SKM-1 treated with dmso at 0.1 percent for 144 hours (cell line): ENCODE data around the gene RNASEH2A.

Source experiments
- DNase-seq: peaks from one replicate; lab custom pipeline; 2025; ENCODE audit not compliant: unreplicated experiment; lab: John Stamatoyannopoulos, UW

RNASEH2A gene

DNA sequence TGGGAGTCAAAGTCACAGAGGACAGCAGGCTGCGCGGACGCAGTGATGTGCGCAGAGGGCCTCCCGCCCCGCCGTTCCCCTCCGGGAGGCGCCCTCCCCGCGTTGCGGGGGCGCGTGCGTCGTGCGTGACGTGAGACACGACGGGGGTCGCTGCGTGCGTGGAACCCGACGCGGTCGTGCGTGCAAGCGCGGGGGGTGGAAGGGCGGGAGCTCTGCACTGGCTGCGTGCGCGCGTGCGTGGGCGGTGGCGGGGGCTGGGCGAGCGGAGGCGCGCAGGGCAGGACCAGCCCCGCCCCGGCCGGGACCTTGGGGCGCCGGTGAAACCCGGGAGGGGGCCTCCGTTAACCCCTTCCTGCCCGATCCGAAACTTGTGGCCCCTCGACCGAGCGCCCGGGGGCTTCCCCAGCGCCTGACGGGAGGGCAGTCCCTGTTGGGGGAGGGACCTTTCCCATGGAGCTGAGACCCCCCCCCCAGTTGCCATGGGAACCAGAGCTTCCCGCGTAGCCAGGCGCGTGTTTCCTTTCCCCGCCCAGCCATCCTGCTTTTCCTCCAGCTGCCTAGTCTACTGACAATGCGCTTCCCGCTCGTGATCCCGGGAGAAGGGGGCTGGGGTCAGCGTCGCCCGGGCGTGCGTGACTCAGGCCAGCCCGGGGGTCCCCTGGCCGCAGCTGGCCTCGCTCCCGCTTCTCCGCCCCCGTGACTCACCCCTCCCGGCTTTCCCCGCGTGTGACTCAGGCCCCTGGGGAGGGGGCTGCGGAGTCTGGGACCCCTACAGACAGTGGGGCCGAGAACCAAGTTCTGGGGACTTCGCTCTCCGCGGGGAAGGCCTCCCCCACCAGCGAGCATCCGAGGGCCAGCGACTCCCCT, 23.7 kb upstream of the RNASEH2A start:
- DNase-seq, result no peak

DNA sequence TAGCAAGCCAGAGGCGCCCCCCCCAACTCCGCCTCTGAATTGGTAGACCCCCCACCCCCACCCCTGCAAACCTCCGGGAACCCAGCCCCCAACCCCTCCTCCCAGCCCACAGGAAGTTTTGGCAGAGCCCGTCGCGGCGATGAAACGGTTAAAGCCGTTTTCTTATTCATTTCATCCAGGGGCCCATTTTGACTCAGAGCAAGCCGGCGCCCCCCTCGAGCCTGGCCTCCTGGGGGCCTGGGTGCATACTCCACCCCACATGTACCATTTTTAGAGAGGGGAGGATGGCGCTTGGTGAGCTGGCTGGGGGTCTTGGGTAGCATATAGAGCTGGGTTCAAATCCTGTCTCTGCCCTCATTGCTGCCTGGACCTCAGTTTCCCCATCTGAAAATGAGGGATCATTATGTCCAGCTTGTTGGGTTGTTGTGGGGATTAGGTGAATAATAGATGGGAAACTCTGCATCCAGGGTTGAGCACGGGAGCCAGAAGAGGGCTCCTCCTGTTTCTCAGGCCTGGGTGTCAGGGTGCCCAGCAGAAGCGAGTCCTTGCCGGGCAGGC, 23.0 kb upstream of the RNASEH2A start:
- DNase-seq, result no peak

DNA sequence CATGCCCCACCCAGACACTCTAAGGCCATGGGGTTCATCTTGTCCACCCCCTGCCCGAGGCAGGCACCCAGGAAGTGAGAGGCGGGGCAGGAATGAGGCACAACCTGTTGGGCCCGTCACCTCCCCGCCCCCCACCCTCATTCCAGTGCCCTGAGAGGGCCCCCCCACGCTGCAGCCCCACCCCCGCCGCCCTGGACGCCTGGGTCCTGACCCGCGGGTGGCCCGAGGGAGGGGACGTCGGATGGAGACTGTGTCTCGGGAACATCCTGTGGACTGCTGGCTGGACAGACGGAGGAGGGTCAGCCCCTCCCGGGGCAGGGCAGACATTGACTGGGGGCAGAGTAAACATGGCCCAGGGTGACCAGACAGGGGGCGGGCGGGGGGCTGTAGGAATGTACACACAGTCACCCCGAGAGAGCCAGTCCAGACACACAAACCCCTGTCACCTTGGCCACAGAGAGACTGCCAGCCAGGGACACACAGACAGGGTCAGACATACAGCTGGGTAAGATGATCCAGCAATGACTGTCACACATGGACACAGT, 22.5 kb upstream of the RNASEH2A start:
- no peak for DNase-seq

DNA sequence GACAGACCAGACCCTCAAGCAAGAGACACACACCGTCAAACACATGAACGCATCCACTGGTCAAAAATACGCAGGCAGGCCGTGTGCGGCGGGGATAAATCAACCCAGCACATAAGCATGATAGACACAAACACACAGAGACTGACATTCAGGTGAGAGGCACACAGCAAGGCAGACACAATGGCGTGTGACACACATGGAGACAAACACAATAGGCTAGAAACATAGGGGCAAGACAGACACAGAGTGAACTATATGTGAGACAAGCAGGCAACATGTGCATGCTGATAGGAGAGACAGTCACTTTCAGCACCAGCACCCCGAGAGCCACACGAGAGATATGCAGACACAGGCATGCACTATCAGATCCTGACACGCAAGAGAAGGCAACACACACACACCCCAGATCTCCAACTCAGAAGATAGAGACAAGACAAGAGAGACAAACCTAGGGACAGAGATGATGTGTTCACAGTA, 22.0 kb upstream of the RNASEH2A start:
- no peak for DNase-seq

DNA sequence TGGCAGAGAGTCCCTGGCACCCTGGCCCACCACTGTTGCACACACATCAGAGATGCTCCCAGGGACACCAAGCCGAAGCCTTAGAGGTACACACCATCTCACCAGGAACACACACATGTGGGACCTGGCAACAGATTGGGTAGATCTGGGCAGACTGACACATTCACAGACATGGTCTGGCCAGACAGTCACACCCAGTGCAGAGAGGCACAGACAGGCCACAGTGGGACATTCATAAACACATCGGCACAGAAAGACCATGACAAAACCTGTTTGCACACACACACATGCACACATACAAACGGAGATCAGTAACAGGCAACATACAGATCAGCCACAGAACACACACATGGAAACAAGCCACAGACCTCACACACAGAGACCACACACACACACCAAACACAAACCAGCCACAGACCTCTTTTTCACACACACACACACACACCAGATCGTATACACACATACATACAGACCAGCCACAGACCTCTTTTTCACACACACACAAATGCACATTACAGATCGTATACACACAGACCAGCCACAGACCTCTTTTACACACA, 21.4 kb upstream of the RNASEH2A start:
- DNase-seq, result no peak

DNA sequence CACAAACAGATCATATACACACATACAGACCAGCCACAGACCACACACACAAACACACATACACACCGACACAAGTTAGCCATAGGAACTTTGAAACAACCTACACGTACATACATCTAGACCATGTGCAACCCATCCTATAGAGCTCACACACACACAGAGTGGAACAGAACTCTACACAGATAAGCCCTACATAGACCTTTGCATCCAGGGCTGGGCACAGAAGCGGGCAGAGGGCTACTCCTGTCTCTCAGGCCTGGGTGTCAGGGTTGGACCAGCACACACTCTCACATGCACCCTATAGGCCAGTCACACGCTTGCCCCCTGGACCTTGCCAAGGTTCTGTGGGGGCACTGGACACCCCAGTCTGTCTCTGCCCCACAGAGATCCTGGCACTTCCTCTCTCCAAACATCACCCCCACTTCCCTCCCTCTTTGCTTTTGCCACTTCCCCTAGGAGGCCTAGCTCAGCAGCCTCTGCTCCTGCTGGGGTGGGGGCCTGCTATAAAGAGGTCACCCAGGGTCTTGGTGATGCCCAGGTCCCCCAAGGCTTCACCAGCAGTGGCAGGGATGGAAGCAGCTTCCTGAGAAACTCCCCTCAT, 20.9 kb upstream of the RNASEH2A start:
- DNase-seq, result peak; percentile 71

DNA sequence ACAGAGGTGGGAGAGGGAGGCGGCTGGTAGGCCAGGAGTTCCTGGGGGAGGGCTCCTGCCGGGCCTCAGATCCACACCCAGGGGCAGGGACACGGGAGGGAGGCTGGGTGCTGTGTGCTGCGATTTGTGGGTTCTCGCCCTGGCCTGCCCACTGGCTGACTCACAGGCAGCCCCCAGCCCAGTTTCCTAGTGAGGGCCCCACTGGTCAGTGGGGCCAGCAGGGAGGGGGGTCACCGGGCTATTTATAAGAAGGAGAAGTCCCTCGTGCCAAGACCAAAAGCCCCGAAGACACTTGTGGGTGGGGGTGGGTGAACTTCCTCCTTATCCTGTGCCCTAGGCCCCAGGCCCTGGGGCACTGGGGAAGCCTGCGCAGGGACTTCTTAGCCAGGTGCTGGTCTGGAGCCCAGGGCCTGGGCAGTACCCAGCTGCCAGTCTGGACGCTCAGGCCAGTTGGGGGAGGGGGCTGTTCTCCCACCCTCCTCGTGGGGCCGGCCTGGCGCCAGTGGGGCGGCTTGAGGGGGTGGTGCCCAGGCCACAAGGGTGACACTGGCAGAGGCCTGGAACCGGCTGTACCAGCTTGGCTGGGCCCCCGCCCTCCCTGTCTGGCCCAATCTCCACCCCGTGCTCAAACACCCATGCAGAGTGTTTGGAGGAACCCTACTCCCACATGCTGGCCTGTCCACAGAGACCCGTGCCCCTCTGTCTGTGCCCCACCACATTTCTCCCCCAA, 20.1 kb upstream of the RNASEH2A start:
- DNase-seq, result peak; percentile 72

DNA sequence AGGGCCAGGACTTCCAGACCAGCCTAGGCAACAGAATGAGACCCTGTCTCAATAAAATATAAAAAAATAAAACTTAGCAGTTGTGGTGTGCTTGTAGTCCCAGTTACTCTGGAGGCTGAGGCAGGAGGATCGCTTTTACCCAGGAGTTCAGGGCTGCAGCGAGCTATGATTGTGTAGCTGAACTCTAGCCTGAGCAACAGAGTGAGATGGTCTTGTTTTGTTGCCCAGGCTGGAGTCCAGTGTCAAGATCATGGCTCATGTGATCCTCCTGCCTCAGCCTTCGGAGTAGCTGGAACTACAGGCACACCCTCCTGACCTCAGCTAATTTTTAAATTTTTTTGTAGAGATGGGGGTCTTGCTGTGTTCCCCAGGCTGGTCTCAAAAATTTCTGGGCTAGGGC, 19.4 kb upstream of the RNASEH2A start:
- no peak for DNase-seq

DNA sequence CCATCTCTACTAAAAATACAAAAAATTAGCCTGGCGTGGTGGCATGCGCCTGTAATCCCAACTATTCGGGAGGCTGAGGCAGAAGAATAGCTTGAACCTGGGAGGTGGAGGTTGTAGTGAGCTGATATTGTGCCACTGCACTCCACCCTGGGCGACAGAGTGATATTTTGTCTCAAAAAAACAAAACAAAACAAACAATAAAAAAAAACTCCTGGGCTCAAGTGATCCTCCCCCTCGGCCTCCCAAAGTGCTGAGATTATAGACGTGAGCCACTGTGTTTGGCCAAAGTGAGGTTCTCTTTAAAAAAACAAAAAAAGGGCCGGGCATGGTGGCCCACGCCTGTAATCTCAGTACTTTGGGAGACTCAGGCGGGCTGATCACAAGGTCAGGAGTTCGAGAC, 18.9 kb upstream of the RNASEH2A start:
- DNase-seq, result no peak

DNA sequence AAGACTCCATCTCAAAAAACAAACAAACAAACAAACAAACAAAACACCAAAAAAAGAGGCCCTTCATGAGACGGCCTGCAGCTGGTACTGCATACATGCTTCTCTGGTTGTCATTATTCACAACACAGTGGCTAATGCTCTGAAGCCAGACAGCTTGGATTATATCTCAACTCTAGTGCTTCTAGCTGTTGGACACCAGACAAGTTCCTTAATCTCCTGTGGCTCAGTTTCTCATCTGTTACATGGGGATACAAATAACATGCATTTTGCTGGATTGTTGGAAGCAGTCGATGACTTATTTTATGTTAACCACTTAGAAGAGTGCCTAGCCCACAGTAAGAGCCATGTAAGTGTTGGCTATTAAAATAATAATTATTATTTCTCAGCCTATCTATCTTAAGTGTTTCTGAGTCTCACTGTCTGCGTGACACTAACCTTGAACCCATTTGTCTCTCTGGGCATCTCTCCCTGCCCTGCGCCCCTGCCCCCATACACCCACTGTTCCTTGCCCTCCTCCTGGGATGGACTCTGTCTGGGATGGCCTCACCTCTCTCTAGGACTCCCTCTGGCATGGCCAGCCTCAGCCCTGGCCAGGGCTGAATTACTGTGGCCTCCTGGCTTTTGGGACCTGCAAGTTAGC, 18.2 kb upstream of the RNASEH2A start:
- DNase-seq, result no peak

DNA sequence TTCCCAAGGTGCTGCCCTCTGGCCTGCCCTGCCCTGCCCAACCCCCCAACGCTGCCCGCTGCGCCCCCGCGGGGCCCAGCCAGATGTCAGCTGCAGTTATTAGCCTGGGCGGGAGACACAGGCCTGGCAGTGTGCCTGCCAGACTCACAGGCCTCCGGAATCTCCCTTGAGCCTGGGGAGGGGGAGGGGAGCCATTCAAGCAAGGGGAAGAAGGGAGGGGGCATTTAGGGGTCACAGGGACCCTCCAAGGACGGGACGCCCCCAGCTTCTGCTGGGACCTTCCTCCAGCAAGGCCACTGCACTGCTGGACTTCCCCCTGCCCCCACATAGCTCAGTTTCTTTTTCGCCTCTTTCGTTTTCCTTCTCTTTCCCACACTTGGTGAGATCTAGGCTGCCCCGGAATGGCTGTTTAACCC, 17.7 kb upstream of the RNASEH2A start:
- no peak for DNase-seq

DNA sequence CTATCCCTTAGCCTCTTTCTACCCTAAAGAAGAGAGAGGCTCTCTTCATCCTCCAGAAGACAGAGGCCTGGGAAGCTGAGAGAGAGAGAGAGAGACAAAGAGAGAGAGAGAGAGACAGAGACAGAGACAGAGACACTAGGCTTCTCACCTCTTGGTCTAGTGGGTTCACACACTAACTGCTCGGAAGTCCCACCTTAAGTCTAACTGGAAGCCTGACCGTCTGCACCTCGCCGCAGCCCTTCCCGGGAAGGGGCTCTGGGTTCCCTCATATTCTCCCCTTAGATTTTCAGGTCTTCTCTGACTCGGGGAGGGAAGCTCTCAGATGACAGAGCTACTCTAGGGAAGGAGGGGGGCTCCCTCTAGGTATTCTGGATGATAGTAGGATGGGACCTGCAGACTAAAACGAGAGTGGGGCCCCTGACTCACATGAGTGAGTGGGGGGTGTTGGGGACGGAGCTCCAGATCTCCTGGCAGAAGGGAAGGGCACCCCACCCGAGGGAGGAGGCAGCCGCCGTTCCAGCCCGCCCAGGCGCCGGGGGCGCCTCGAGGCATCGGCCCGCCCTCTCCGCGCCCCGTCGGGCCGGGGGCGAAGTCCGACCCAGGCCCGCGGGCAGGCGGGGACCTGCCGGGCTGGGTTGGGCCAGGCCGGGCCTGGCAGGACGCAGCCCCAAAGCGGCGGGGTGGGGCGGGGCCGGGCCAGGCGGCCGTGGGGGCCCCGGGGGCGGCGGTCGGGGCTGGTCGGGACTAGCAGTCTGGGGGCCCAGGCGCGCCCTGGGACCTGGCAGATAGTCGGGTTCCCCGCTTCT, 17.1 kb upstream of the RNASEH2A start:
- no peak for DNase-seq

DNA sequence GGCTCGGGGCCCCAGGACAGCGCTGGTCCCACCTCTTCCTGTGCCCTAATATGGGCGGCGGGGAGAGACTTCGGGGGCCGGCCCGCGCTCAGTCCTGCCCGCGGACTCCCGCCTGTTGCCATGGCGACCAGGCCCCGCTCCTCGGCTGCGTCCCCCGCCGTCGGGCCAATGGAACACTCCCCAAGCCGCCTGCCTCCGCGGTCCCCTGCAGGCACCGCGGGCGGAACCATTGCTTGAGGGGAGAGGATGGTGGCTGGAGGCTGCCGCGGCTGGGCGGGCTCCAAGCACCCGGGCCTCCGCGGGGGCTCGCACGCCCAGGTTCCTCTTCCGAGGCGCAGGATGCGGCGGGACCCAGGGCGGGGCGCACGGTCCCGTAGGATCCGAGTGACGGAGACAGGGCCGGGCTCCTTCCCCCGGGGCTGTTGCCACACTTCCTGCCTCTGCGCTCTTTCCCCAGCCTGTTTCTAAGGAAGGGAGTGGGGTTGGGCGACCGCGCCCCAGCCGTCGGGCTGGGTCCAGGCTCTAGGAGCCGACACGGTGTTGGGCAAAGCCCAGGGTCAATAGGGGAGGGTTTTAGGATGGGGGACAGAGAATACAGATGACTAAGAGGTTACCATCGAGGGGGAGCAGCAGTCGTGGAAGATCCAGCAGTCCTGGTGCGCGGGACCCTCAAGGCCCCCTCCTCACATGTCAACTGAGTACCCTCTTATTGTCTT, 16.3 kb upstream of the RNASEH2A start:
- DNase-seq, result peak; percentile 97

DNA sequence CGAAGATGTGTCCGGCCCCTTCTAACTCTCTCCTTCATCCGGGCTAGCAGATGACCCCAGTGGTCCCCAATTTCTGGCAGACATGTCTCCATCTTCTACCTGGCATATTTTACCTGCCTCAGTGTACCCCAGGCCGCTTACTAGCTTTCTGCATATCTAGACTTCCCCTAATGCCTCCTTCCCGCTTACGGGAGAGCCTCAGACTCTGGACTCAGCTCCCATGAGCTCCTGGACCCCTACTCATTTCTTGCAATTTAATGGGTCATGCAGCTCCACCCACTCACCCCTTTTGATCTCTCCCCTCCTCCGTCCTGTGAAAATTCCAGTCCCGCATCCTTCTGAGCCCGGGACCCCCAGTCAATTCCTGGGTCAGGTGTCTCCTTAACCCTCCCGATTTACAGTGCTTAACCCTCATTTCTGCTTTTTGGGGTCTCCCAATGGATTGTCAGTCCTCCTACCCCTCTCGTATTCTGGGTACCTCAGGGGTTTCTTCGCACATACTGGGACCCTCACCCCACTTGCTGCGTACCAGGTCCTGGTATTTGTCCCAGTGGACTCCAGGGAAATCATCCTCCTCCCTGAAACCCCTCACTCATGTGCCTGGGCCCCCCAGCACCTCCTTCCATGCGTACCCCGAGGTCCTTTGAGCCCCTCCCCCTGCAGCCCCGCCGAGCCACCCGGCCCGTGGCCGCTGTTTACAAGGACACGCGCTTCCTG, 15.6 kb upstream of the RNASEH2A start:
- no peak for DNase-seq

DNA sequence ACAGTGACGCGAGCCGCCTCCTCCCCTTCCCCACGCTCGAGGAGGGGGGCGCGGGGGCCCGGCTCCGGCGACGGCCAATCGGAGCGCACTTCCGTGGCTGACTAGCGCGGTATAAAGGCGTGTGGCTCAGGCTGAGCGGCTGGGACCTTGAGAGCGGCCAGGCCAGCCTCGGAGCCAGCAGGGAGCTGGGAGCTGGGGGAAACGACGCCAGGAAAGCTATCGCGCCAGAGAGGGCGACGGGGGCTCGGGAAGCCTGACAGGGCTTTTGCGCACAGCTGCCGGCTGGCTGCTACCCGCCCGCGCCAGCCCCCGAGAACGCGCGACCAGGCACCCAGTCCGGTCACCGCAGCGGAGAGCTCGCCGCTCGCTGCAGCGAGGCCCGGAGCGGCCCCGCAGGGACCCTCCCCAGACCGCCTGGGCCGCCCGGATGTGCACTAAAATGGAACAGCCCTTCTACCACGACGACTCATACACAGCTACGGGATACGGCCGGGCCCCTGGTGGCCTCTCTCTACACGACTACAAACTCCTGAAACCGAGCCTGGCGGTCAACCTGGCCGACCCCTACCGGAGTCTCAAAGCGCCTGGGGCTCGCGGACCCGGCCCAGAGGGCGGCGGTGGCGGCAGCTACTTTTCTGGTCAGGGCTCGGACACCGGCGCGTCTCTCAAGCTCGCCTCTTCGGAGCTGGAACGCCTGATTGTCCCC, 14.9 kb upstream of the RNASEH2A start, which contains the start of gene JUNB:
Gene JUNB, plus strand, starts transcription at position 142 of the 706 bp plus-strand sequence. Its CDS starts 286 bp downstream, at position 428.
- peak; percentile 87 for DNase-seq

DNA sequence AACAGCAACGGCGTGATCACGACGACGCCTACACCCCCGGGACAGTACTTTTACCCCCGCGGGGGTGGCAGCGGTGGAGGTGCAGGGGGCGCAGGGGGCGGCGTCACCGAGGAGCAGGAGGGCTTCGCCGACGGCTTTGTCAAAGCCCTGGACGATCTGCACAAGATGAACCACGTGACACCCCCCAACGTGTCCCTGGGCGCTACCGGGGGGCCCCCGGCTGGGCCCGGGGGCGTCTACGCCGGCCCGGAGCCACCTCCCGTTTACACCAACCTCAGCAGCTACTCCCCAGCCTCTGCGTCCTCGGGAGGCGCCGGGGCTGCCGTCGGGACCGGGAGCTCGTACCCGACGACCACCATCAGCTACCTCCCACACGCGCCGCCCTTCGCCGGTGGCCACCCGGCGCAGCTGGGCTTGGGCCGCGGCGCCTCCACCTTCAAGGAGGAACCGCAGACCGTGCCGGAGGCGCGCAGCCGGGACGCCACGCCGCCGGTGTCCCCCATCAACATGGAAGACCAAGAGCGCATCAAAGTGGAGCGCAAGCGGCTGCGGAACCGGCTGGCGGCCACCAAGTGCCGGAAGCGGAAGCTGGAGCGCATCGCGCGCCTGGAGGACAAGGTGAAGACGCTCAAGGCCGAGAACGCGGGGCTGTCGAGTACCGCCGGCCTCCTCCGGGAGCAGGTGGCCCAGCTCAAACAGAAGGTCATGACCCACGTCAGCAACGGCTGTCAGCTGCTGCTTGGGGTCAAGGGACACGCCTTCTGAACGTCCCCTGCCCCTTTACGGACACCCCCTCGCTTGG, 14.1 kb upstream of the RNASEH2A start:
- peak; percentile 53 for DNase-seq

DNA sequence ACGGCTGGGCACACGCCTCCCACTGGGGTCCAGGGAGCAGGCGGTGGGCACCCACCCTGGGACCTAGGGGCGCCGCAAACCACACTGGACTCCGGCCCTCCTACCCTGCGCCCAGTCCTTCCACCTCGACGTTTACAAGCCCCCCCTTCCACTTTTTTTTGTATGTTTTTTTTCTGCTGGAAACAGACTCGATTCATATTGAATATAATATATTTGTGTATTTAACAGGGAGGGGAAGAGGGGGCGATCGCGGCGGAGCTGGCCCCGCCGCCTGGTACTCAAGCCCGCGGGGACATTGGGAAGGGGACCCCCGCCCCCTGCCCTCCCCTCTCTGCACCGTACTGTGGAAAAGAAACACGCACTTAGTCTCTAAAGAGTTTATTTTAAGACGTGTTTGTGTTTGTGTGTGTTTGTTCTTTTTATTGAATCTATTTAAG, 13.5 kb upstream of the RNASEH2A start:
- no peak for DNase-seq
